Measurements from ENCODE around the gene DCDC1.

DCDC1 gene

GRCh38 chr11:30902929-30903328 is 466.6 kb downstream of the DCDC1 start:
- ATAC-seq: no peak

- ATAC-seq: no peak
These were observed 474.5 kb downstream of the DCDC1 start for GRCh38 chr11:30895046-30895445.

- ATAC-seq: no peak
These were observed 476.2 kb downstream of the DCDC1 start for GRCh38 chr11:30893318-30893717.

- ATAC-seq: no peak
These were observed 480.3 kb downstream of the DCDC1 start for GRCh38 chr11:30889143-30889794.

GRCh38 chr11:30879322-30880005 is 490.1 kb downstream of the DCDC1 start:
- no peak for ATAC-seq

- ATAC-seq: no peak
These were observed 491.1 kb downstream of the DCDC1 start for GRCh38 chr11:30878400-30878799.

GRCh38 chr11:30876663-30877396 is 492.7 kb downstream of the DCDC1 start:
- no peak for ATAC-seq

GRCh38 chr11:30876228-30876627 is 493.3 kb downstream of the DCDC1 start:
- ATAC-seq: no peak

GRCh38 chr11:30875806-30876205 is 493.7 kb downstream of the DCDC1 start:
- ATAC-seq: no peak

- no peak for ATAC-seq
These were observed 495.5 kb downstream of the DCDC1 start for GRCh38 chr11:30873924-30874610.

- ATAC-seq: no peak
These were observed 500.9 kb downstream of the DCDC1 start for GRCh38 chr11:30868626-30869081.

GRCh38 chr11:30863209-30863608 is 506.3 kb downstream of the DCDC1 start:
- ATAC-seq: no peak

- ATAC-seq: no peak
These were observed 508.0 kb downstream of the DCDC1 start for GRCh38 chr11:30861531-30861930.

GRCh38 chr11:30861064-30861463 is 508.5 kb downstream of the DCDC1 start:
- ATAC-seq: no peak

GRCh38 chr11:30860146-30860545 is 509.4 kb downstream of the DCDC1 start:
- no peak for ATAC-seq

- no peak for ATAC-seq
These were observed 509.9 kb downstream of the DCDC1 start for GRCh38 chr11:30859669-30860068.

- no peak for ATAC-seq
These were observed 514.0 kb downstream of the DCDC1 start for GRCh38 chr11:30855383-30856006.

GRCh38 chr11:30853439-30853838 is 516.1 kb downstream of the DCDC1 start:
- ATAC-seq: no peak

- ATAC-seq: no peak
These were observed 516.9 kb downstream of the DCDC1 start for GRCh38 chr11:30852645-30853044.

- ATAC-seq: no peak
These were observed 517.4 kb downstream of the DCDC1 start for GRCh38 chr11:30852091-30852490.

- ATAC-seq: no peak
These were observed 532.3 kb downstream of the DCDC1 start for GRCh38 chr11:30837252-30837651.

GRCh38 chr11:30832831-30833230 is 536.7 kb downstream of the DCDC1 start:
- ATAC-seq: no peak

- no peak for ATAC-seq
These were observed 538.9 kb downstream of the DCDC1 start for GRCh38 chr11:30830681-30831080.
